ENCODE results near the gene PLCD1. TPM values are rescaled to one million over a fixed set of nuclear protein-coding genes. Genes with fewer than 3 reads are reported as not detected.

The PLCD1 gene
- total and polyA plus RNA-seq, 2 of the 8 experiments (the other 6 are each of a cell fraction or from before 2014, with no cell fraction given) = 15.3 to 19.2 TPM

DNA sequence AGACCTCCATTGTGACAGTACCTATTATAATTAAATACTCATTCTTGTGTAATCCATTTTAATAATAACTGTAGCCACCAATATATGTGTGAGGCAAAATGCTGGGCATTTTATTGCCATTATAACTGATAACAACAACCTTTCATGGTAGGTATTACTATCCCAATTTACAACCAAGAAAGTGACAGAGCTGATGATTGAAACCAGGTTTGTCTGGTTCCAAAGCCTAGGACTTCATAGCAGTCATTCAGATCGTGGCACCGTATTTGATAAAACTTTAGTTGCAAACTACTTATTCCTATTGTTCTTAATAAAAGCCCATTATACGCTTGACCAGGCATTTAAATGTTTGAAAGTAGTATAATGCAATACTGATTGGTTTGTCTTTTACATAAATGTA lies 65.3 kb downstream of the PLCD1 start (continued):
- TF ChIP-seq, protein P1, sequence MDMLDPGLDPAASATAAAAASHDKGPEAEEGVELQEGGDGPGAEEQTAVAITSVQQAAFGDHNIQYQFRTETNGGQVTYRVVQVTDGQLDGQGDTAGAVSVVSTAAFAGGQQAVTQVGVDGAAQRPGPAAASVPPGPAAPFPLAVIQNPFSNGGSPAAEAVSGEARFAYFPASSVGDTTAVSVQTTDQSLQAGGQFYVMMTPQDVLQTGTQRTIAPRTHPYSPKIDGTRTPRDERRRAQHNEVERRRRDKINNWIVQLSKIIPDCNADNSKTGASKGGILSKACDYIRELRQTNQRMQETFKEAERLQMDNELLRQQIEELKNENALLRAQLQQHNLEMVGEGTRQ (IDR thresholded peaks at IDR 0.05; ENCODE audit: low read length) = no peak
